HepG2 (cell line): ENCODE results near the gene HIPK2. TPM values are rescaled to one million over a fixed set of nuclear protein-coding genes. Genes with fewer than 3 reads are reported as not detected.

Experiments
- CBX2 ChIP-seq, 2 experiments: fragments of 200-600 bp in 1 of 2; sonication (generic); formaldehyde crosslinking in 1 of 2; IDR thresholded peaks; 2 replicates each; pipeline versions ENCODE4 v1.7.0 to v1.8.1; 2018 to 2022; ENCODE audit warnings: low read depth in 2 of 2, low read length in 1 of 2, mild to moderate bottlenecking in 1 of 2, missing genetic modification reagents in 1 of 2
- CENPT ChIP-seq: sonication (generic); formaldehyde crosslinking; IDR thresholded peaks from 2 replicates; pipeline ENCODE4 v1.8.0; 2022; ENCODE audit warnings: low read depth, mild to moderate bottlenecking, moderate library complexity, missing genetic modification reagents
- ESRRA ChIP-seq: sonication (generic); formaldehyde crosslinking; IDR thresholded peaks from 2 replicates; pipeline ENCODE4 v1.5.1; 2020; ENCODE audit warnings: mild to moderate bottlenecking, low read depth, missing genetic modification reagents
- HDAC6 ChIP-seq: fragments of 200-600 bp; sonication (generic); IDR thresholded peaks from 2 replicates; pipeline ENCODE4 v1.7.0; 2017; ENCODE audit warnings: mild to moderate bottlenecking, antibody characterized with exemption, low read length, low read depth
- KAT8 ChIP-seq: IDR thresholded peaks from 2 replicates; pipeline ENCODE4 v1.6.1; 2016; ENCODE audit warnings: missing genetic modification reagents, missing compliant biosample characterization
- MATR3 ChIP-seq: sonication (generic); formaldehyde crosslinking; IDR thresholded peaks from 2 replicates; pipeline ENCODE4 v1.4.0; 2020; ENCODE audit warnings: missing genetic modification reagents
- MEF2D ChIP-seq: sonication (generic); formaldehyde crosslinking; IDR thresholded peaks from 2 replicates; pipeline ENCODE4 v1.5.1; 2020; ENCODE audit warnings: mild to moderate bottlenecking, missing genetic modification reagents
- NFE2 ChIP-seq: sonication (generic); formaldehyde crosslinking; IDR thresholded peaks from 2 replicates; pipeline ENCODE4 v1.4.0; 2020; ENCODE audit warnings: missing genetic modification reagents
- RFX5 ChIP-seq: IDR thresholded peaks from 2 replicates; pipeline ENCODE4 v1.6.1; 2011; ENCODE audit warnings: low read depth, low read length, improper control_type of control experiment
- RFXANK ChIP-seq: IDR thresholded peaks from 2 replicates; pipeline ENCODE4 v1.6.1; 2016
- SAP130 ChIP-seq: IDR thresholded peaks from 2 replicates; pipeline ENCODE4 v1.6.1; 2016; ENCODE audit warnings: low read depth
- STAT5B ChIP-seq: sonication (generic); formaldehyde crosslinking; IDR thresholded peaks from 2 replicates; pipeline ENCODE4 v1.4.0; 2020; ENCODE audit warnings: missing genetic modification reagents
- YY1 ChIP-seq: IDR thresholded peaks from 2 replicates; pipeline ENCODE4 v1.6.1; 2011; ENCODE audit warnings: low read length, low read depth, moderate library complexity, mild to moderate bottlenecking; ENCODE audit not compliant: insufficient read depth, insufficient replicate concordance
- ZNF10 ChIP-seq: sonication (generic); formaldehyde crosslinking; IDR thresholded peaks from 2 replicates; pipeline ENCODE4 v1.4.0; 2020; ENCODE audit warnings: mild to moderate bottlenecking, low read depth, missing genetic modification reagents, borderline replicate concordance
- ZNF3 ChIP-seq: IDR thresholded peaks from 2 replicates; pipeline ENCODE4 v1.7.0; 2017; ENCODE audit warnings: inconsistent platforms
- ZNF383 ChIP-seq: sonication (generic); formaldehyde crosslinking; IDR thresholded peaks from 2 replicates; pipeline ENCODE4 v1.4.0; 2020; ENCODE audit warnings: missing genetic modification reagents, mild to moderate bottlenecking, borderline replicate concordance
- ZNF660 ChIP-seq: sonication (generic); formaldehyde crosslinking; IDR thresholded peaks from 2 replicates; pipeline ENCODE4 v1.5.1; 2020; ENCODE audit warnings: mild to moderate bottlenecking, low read depth, missing genetic modification reagents, borderline replicate concordance
- ZNF768 ChIP-seq: sonication (generic); formaldehyde crosslinking; IDR thresholded peaks from 2 replicates; pipeline ENCODE4 v1.4.0; 2020; ENCODE audit warnings: missing genetic modification reagents
- ZNF878 ChIP-seq: sonication (generic); formaldehyde crosslinking; IDR thresholded peaks from 2 replicates; pipeline ENCODE4 v1.8.1; 2023; ENCODE audit warnings: mild to moderate bottlenecking, missing genetic modification reagents, moderate library complexity
- polyA plus RNA-seq, 8 experiments: library from polyadenylated mRNA; depleted of rRNA in 3 of 8; stranded (reverse) in 7 of 8; unstranded in 1 of 8; fragments of >200 nt; fragmentation: Illumina TruSeq in 4 of 8; extraction: Trizol in 4 of 8; gene quantifications; 2 replicates each; pipeline versions ENCODE4 v1.2.1 to v1.2.3, GENCODE V29; 2011 to 2016; ENCODE audit warnings: low read depth in 4 of 8, missing spikeins in 1 of 8, mixed read lengths in 1 of 8; ENCODE audit not compliant: insufficient read depth in 1 of 8
- total RNA-seq, 5 experiments: library from RNA; depleted of rRNA; stranded (reverse); fragments of >200 nt; fragmentation: Illumina TruSeq; extraction: Trizol; gene quantifications; 2 replicates each; pipeline ENCODE4 v1.2.3, GENCODE V29; 2016; ENCODE audit warnings: low read depth in 1 of 5
- TF ChIP-seq, protein P1 (sequence below): sonication (generic); formaldehyde crosslinking; IDR thresholded peaks from 2 replicates; pipeline ENCODE4 v1.4.0; 2020; ENCODE audit warnings: missing genetic modification reagents
- TF ChIP-seq, protein P2 (sequence below): sonication (generic); formaldehyde crosslinking; IDR thresholded peaks from 2 replicates; pipeline ENCODE4 v1.4.0; 2020; ENCODE audit warnings: low read depth, mild to moderate bottlenecking, missing genetic modification reagents
- TF ChIP-seq, protein P3 (sequence below): sonication (generic); formaldehyde crosslinking; IDR thresholded peaks from 2 replicates; pipeline ENCODE4 v1.5.1; 2020; ENCODE audit warnings: mild to moderate bottlenecking, missing genetic modification reagents, borderline replicate concordance

The HIPK2 gene
- total and polyA plus RNA-seq, 2 of the 13 experiments (the other 11 are each of a cell fraction or from before 2014, with no cell fraction given) = 14.4 to 20.2 TPM

DNA sequence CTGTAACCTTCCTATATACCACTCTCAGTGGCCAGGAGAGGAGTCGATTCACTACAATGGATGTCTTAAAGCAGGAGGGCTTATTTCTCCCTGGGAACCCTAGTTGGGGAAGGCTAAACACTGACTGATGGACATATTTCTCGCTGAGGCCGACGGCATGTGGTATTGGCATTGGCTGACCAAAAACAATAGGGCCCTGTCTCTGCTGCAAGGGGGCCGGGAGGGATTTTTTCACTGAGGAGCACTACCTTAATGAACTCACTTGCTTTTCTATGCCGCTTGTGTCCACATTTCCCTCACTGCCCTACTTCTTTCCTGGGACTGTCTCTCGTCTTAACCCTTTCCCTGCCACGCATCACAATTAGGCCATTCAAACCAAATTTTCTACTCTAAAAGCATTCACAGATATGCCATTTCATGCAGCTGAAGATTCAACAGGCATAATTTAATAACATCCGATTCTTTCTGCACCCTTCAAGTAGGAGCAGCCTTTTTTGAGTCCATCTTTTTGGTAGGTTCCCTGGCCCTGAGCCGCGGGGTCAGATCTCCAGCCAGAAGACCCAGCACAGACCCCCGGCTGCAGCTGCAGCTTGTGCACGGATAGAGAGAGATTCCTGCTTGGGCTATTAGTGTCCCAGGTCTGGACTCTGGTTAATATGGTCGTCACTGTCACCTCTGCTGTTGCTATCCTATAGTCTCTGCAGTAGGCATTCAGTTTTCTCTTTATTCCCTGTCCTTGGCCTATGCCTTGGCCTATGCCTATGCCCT is 118.7 kb downstream of the HIPK2 start (continued):
- TF ChIP-seq, protein P1, sequence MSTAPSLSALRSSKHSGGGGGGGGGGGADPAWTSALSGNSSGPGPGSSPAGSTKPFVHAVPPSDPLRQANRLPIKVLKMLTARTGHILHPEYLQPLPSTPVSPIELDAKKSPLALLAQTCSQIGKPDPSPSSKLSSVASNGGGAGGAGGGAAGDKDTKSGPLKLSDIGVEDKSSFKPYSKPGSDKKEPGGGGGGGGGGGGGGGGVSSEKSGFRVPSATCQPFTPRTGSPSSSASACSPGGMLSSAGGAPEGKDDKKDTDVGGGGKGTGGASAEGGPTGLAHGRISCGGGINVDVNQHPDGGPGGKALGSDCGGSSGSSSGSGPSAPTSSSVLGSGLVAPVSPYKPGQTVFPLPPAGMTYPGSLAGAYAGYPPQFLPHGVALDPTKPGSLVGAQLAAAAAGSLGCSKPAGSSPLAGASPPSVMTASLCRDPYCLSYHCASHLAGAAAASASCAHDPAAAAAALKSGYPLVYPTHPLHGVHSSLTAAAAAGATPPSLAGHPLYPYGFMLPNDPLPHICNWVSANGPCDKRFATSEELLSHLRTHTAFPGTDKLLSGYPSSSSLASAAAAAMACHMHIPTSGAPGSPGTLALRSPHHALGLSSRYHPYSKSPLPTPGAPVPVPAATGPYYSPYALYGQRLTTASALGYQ (CRISPR knock-in tag) = no peak
- TF ChIP-seq YY1 (no peak), ZNF10 (no peak), MEF2D (CRISPR knock-in tag) (no peak), ZNF768 (CRISPR knock-in tag) (no peak), STAT5B (no peak), CBX2 (IDR thresholded peaks at IDR 0.05; ENCODE audit: low read depth, low read length) (no peak), CBX2 (CRISPR knock-in tag; IDR thresholded peaks at IDR 0.05; ENCODE audit: low read depth) (no peak), RFXANK (CRISPR knock-in tag) (no peak), ZNF3 (no peak), CENPT (CRISPR knock-in tag) (no peak), NFE2 (no peak), ESRRA (CRISPR knock-in tag) (no peak), ZNF660 (CRISPR knock-in tag) (no peak), HDAC6 (no peak), ZNF878 (no peak), MATR3 (CRISPR knock-in tag) (no peak), SAP130 (no peak), RFX5 (no peak), ZNF383 (CRISPR knock-in tag) (no peak), KAT8 (CRISPR knock-in tag) (peak; percentile 52)
- TF ChIP-seq, protein P2, sequence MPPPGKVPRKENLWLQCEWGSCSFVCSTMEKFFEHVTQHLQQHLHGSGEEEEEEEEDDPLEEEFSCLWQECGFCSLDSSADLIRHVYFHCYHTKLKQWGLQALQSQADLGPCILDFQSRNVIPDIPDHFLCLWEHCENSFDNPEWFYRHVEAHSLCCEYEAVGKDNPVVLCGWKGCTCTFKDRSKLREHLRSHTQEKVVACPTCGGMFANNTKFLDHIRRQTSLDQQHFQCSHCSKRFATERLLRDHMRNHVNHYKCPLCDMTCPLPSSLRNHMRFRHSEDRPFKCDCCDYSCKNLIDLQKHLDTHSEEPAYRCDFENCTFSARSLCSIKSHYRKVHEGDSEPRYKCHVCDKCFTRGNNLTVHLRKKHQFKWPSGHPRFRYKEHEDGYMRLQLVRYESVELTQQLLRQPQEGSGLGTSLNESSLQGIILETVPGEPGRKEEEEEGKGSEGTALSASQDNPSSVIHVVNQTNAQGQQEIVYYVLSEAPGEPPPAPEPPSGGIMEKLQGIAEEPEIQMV = no peak
- TF ChIP-seq, protein P3, sequence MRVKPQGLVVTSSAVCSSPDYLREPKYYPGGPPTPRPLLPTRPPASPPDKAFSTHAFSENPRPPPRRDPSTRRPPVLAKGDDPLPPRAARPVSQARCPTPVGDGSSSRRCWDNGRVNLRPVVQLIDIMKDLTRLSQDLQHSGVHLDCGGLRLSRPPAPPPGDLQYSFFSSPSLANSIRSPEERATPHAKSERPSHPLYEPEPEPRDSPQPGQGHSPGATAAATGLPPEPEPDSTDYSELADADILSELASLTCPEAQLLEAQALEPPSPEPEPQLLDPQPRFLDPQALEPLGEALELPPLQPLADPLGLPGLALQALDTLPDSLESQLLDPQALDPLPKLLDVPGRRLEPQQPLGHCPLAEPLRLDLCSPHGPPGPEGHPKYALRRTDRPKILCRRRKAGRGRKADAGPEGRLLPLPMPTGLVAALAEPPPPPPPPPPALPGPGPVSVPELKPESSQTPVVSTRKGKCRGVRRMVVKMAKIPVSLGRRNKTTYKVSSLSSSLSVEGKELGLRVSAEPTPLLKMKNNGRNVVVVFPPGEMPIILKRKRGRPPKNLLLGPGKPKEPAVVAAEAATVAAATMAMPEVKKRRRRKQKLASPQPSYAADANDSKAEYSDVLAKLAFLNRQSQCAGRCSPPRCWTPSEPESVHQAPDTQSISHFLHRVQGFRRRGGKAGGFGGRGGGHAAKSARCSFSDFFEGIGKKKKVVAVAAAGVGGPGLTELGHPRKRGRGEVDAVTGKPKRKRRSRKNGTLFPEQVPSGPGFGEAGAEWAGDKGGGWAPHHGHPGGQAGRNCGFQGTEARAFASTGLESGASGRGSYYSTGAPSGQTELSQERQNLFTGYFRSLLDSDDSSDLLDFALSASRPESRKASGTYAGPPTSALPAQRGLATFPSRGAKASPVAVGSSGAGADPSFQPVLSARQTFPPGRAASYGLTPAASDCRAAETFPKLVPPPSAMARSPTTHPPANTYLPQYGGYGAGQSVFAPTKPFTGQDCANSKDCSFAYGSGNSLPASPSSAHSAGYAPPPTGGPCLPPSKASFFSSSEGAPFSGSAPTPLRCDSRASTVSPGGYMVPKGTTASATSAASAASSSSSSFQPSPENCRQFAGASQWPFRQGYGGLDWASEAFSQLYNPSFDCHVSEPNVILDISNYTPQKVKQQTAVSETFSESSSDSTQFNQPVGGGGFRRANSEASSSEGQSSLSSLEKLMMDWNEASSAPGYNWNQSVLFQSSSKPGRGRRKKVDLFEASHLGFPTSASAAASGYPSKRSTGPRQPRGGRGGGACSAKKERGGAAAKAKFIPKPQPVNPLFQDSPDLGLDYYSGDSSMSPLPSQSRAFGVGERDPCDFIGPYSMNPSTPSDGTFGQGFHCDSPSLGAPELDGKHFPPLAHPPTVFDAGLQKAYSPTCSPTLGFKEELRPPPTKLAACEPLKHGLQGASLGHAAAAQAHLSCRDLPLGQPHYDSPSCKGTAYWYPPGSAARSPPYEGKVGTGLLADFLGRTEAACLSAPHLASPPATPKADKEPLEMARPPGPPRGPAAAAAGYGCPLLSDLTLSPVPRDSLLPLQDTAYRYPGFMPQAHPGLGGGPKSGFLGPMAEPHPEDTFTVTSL (CRISPR knock-in tag) = peak; percentile 37; the same call in 1 of the 2 replicates
